GM12878 (cell line): Measurements from ENCODE around the gene FOSL1. TPM values are rescaled to one million over a fixed set of nuclear protein-coding genes. Genes with fewer than 3 reads are reported as not detected.

Experiments used
- ATAC-seq: fragments of 200-7000 bp; cut with Tn5 transposase; 3 replicates; pipeline ENCODE4 v1.9.1; 2020; ENCODE audit warnings: mild to moderate bottlenecking, moderate library complexity
- BruUV-seq: library from RNA; stranded (reverse); fragments of 400-500 nt; replicated peaks from 2 replicates; lab custom pipeline; 2021; lab: Mats Ljungman, UMichigan
- CTCF ChIA-PET: fragments of 300-600 bp; sonication (Branson Sonifier 250); formaldehyde crosslinking; extraction: SDS; loops from one replicate; lab custom pipeline; 2021; ENCODE audit warnings: inconsistent platforms; lab: Yijun Ruan, JAX
- POLR2A ChIA-PET: fragments of 350-600 bp; formaldehyde crosslinking; extraction: SDS; loops from one replicate; lab custom pipeline; 2021; ENCODE audit warnings: inconsistent platforms; lab: Charles Lee
- RAD21 ChIA-PET: fragments of 300-600 bp; sonication (Branson Sonifier 250); formaldehyde crosslinking; loops from one replicate; lab custom pipeline; 2023; ENCODE audit warnings: antibody characterized with exemption; ENCODE audit not compliant: unreplicated experiment; lab: Charles Lee
- SMC1A ChIA-PET: fragments of 300-600 bp; sonication (Branson Sonifier 250); formaldehyde crosslinking; loops from one replicate; lab custom pipeline; 2023; ENCODE audit not compliant: unreplicated experiment, uncharacterized antibody; lab: Charles Lee
- DNase-seq: peaks from one replicate; pipeline ENCODE4 v3.0.0-alpha.2; 2011; ENCODE audit warnings: low read depth, low spot score
- FAIRE-seq: peaks from 3 replicates; lab custom pipeline; 2011; peaks lifted over from hg19 to GRCh38; lab: Jason Lieb, UNC
- H2AFZ ChIP-seq: 2 replicates; pipeline ENCODE4 v1.6.0; 2011; ENCODE audit warnings: low read depth, low read length, control low read depth; ENCODE audit not compliant: control insufficient read depth
- H3K27ac ChIP-seq: 2 replicates; pipeline ENCODE4 v1.5.1; 2011; ENCODE audit warnings: control low read depth; ENCODE audit not compliant: control insufficient read depth, insufficient read depth
- H3K27me3 ChIP-seq, 2 experiments: replicated peaks in 1 of 2; 2 replicates each; pipeline versions ENCODE4 v1.6.0 to v1.6.1; 2011; ENCODE audit warnings: low read length in 1 of 2; ENCODE audit not compliant: control insufficient read depth in 2 of 2, insufficient read depth in 2 of 2
- H3K36me3 ChIP-seq, 2 experiments: 2 replicates each; pipeline ENCODE4 v1.5.1; 2011; ENCODE audit warnings: low read length in 1 of 2; ENCODE audit not compliant: control insufficient read depth in 2 of 2, insufficient read depth in 2 of 2
- H3K4me1 ChIP-seq: 2 replicates; pipeline ENCODE4 v1.6.1; 2011; ENCODE audit warnings: mild to moderate bottlenecking, low read length, moderate library complexity, mixed read lengths; ENCODE audit not compliant: control insufficient read depth, insufficient read depth
- H3K4me2 ChIP-seq: 2 replicates; pipeline ENCODE4 v1.6.0; 2011; ENCODE audit warnings: control low read depth; ENCODE audit not compliant: control insufficient read depth, insufficient read depth
- H3K4me3 ChIP-seq: fragments of 200-600 bp; sonication (generic); 2 replicates; pipeline ENCODE4 v1.5.1; 2016
- H3K79me2 ChIP-seq: 2 replicates; pipeline ENCODE4 v1.6.0; 2011; ENCODE audit warnings: low read length; ENCODE audit not compliant: control insufficient read depth, insufficient read depth
- H3K9ac ChIP-seq: 2 replicates; pipeline ENCODE4 v1.8.0; 2011; ENCODE audit warnings: low read length, control low read depth, mixed read lengths; ENCODE audit not compliant: control insufficient read depth, insufficient read depth
- H3K9me3 ChIP-seq: replicated peaks from 3 replicates; pipeline ENCODE4 v1.5.1; 2011; ENCODE audit warnings: mild to moderate bottlenecking, low read length; ENCODE audit not compliant: control insufficient read depth, insufficient read depth
- H4K20me1 ChIP-seq: 2 replicates; pipeline ENCODE4 v1.6.0; 2011; ENCODE audit not compliant: control insufficient read depth, insufficient read depth
- ASH2L ChIP-seq: fragments of 300-600, 200-600 bp; sonication (generic); IDR thresholded peaks from 2 replicates; pipeline ENCODE4 v1.6.1; 2017; ENCODE audit warnings: low read depth, mild to moderate bottlenecking, borderline replicate concordance
- CREB1 ChIP-seq: IDR thresholded peaks from 2 replicates; pipeline ENCODE4 v1.6.1; 2012; ENCODE audit warnings: low read depth, mild to moderate bottlenecking, inconsistent platforms
- SUPT20H ChIP-seq: IDR thresholded peaks from 2 replicates; pipeline ENCODE4 v1.6.1; 2011; ENCODE audit warnings: low read depth, mild to moderate bottlenecking, low read length, moderate library complexity, borderline replicate concordance; ENCODE audit not compliant: control insufficient read depth
- TBL1XR1 ChIP-seq: IDR thresholded peaks from 2 replicates; pipeline ENCODE4 v1.6.1; 2012; ENCODE audit warnings: low read depth, low read length, improper control_type of control experiment
- ZBTB11 ChIP-seq: fragments of 450-650 bp; formaldehyde crosslinking; IDR thresholded peaks from 2 replicates; pipeline ENCODE4 v1.5.0; 2022; ENCODE audit warnings: mild to moderate bottlenecking, missing genetic modification characterization
- ZBTB4 ChIP-seq: fragments of 450-650 bp; formaldehyde crosslinking; IDR thresholded peaks from 2 replicates; pipeline ENCODE4 v1.4.0; 2022; ENCODE audit warnings: mild to moderate bottlenecking, moderate library complexity
- ZNF622 ChIP-seq: fragments of 450-650 bp; IDR thresholded peaks from 2 replicates; pipeline ENCODE4 v1.6.1; 2017; ENCODE audit warnings: mild to moderate bottlenecking, inconsistent platforms
- WGBS: methylation state at CpG from one replicate; pipeline ENCODE4 v1.1.6; 2016; ENCODE audit warnings: low lambda C conversion rate; ENCODE audit not compliant: insufficient replicate concordance, insufficient coverage; ENCODE audit errors: missing lambda C conversion rate; 5-methylcytosine and 5-hydroxymethylcytosine counted together
- in situ Hi-C: fragments of 300-500 bp; cut with MboI; formaldehyde crosslinking; loops from 9 replicates; pipeline ENCODE4 v1.14.3; 2018; ENCODE audit warnings: mixed read lengths
- intact Hi-C: fragments of 100-400 bp; cut with micrococcal nuclease; formaldehyde crosslinking; loops from one replicate; pipeline ENCODE4 v1.14.2; 2022; ENCODE audit not compliant: unreplicated experiment
- polyA plus RNA-seq, 11 experiments: library from polyadenylated mRNA; depleted of rRNA in 4 of 11; unstranded in 6 of 11; stranded (reverse) in 5 of 11; fragments of >200 nt; fragmentation: Nextera tagmentation in 4 of 11; fragmentation: Illumina TruSeq in 1 of 11; extraction: Ambion mirVana in 4 of 11; extraction: Trizol in 1 of 11; gene quantifications; 1 replicate in 1 of 11; 2 replicates in 10 of 11; pipeline versions ENCODE4 v1.2.1 to v1.2.3, GENCODE V29; 2011 to 2016; ENCODE audit warnings: inconsistent platforms in 2 of 11, missing spikeins in 2 of 11, low read depth in 1 of 11
- total RNA-seq, 4 experiments: library from RNA; depleted of rRNA in 3 of 4; stranded (reverse); fragments of >200 nt in 3 of 4; fragmentation: Illumina TruSeq in 1 of 4; extraction: Trizol in 1 of 4; gene quantifications; 2 replicates each; pipeline versions ENCODE4 v1.2.1 to v1.2.3, GENCODE V29; 2013 to 2021

FOSL1 gene
- total and polyA plus RNA-seq, 10 of the 15 experiments (the other 5 are each of a cell fraction or from before 2014, with no cell fraction given): 0.82 to 5.4 (median 2.1) TPM

- TF ChIP-seq ASH2L (no peak), SUPT20H (no peak), ZNF622 (no peak), ZBTB4 (CRISPR knock-in tag) (no peak), CREB1 (no peak)
Measured at GRCh38 chr11:65888163-65888814, 11.9 kb downstream of the FOSL1 start, which contains the start of gene FIBP (continued).

GRCh38 chr11:65887723-65888162 lies 12.4 kb downstream of the FOSL1 start:
- RAD21 ChIA-PET: interaction anchor here (0.7 to 8.0 kb wide), 18 partner anchors 11 to 248 kb away, joined by 3 to 76 read pairs (median 4); partner anchors contain the start of genes CFL1, MUS81, RNASEH2C and SART1
- in situ Hi-C loops: no loop called here
- Histone ChIP-seq H3K79me2 (peaks cover 43% of the 10 kb centered on the region), H3K27me3 (no peaks in the 10 kb centered on the region), H3K9ac (peak overlapping the region; percentile 73), H2AFZ (peak overlapping the region; percentile 97), H3K36me3 (peaks cover 12 to 21% of the 10 kb centered on the region in 2 experiments), H3K4me3 (peak overlapping the region; percentile 90), H3K27ac (peak overlapping the region; percentile 70), H3K4me1 (peaks cover 26% of the 10 kb centered on the region), H4K20me1 (no peaks in the 10 kb centered on the region), H3K9me3 (no peaks in the 10 kb centered on the region), H3K4me2 (peak overlapping the region; percentile 88)
- POLR2A ChIA-PET: interaction anchor here (0.5 to 7.4 kb wide), 30 partner anchors 9 to 1141 kb away, joined by 3 to 155 read pairs (median 5); partner anchors contain the start of genes BANF1, C11orf68, CFL1 and EIF1AD
- 1% methylated on average over 23 of the region's 23 CpGs for WGBS
- SMC1A ChIA-PET: interaction anchor here (0.7 to 6.7 kb wide), 14 partner anchors 12 to 273 kb away, joined by 3 to 52 read pairs (median 6); partner anchors contain the start of genes CFL1, FOSL1, KAT5 and MUS81
- FAIRE-seq: no peak
- no peak for TF ChIP-seq TBL1XR1
- no peak for TF ChIP-seq ZBTB11
- BruUV-seq: TSS peak; percentile 70
- DNase-seq: no peak
- CTCF ChIA-PET: interaction anchor here (0.6 to 11.0 kb wide), 23 partner anchors 12 to 398 kb away, joined by 3 to 167 read pairs (median 7); partner anchors contain the start of genes CFL1, FOSL1, MUS81 and RNASEH2C
- intact Hi-C loops: loop anchor here (1.0 to 2.0 kb wide), 3 partner anchors 29 to 102 kb away; partner anchors contain the start of genes CFL1 and SART1
- no peak for ATAC-seq
